HG03558 (cell line): Measurements from ENCODE around the gene RELB.

Experiments used
- ATAC-seq: cut with Tn5 transposase; IDR thresholded peaks from one replicate; pipeline ENCODE4 v1.9.1; 2021; ENCODE audit warnings: moderate number of reproducible peaks; ENCODE audit not compliant: unreplicated experiment; ENCODE audit errors: extremely low read depth

The RELB gene

DNA sequence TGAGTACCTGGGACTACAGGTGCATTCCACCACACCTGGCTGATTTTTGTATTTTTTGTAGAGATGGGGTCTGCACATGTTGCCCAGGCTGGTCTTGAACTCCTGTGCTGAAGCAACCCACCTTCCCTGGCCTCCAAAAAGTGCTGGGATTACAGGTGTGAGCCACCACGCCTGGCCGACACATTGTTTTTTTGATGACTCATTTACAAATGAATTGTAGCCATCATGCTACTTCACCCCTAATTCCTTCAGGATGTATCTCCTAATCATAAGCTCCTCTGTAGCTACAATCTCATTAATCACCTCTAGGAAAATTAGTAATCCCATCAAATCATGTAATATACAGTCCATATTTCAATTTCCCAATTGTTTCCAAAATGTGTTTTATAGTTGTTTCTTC lies 17.9 kb downstream of the RELB start:
- ATAC-seq: no peak

DNA sequence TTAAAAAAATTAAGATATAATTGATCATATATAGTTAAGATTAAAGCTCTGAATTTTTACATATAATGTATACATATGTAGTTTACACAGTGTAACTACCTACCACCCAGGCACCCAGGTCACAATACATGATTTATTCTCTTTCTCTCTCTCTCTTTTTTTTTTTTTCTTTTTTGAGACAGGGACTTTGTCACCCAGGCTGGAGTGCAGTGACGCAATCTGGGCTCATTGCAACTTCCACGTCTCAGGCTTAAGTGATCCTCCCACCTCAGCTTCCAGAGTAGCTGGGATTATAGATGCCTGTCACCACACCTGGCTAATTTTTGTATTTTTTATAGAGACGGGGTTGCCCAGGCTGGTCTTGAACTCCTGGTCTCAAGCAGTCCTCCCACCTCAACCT lies 18.8 kb downstream of the RELB start:
- ATAC-seq: no peak

DNA sequence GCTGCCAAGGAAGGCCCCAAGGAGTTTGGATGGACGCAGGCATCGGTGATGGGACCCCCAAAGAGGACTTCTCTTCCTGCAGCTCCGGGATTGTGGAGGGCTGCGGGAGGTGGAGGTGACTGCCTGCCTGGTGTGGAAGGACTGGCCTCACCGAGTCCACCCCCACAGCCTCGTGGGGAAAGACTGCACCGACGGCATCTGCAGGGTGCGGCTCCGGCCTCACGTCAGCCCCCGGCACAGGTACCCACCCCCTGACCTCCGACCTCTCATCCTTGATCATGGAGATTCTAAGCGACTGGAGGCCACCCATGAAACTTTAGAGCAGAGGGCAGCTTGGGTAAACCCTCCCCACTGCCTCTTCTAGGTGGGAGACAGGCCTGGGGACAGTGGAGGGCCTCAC lies 20.7 kb downstream of the RELB start:
- no peak for ATAC-seq

DNA sequence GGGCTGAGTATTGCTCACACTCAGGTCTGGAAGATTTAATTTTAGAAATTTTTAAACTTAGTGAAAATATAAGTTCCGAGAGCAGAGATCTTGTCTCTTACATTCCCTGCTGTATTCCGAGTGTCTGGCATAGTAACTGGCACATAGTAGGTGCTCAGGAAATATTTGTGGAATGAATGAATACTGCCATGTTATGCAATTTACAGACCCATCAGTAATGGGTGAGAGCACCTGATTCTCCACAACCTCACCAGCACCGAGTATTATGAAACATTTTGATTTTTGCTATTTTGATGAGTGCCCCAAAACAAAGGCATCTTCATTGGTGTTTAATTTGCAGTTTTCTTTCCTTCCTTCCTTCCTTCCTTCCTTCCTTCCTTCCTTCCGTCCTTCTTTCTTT lies 21.8 kb downstream of the RELB start:
- no peak for ATAC-seq

DNA sequence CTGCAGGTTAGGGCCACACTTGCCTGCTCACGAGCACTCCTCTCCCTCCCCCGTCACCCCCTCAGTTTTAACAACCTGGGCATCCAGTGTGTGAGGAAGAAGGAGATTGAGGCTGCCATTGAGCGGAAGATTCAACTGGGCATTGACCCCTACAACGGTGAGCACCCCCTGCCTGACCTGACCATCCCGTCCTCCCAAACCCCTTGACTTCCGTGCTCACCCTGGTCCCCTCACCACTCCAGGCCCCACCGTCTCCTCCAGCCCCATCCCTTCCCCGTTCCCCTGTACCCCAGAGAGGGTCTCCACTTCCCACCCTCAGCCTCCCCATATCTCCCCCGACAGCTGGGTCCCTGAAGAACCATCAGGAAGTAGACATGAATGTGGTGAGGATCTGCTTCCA lies 24.0 kb downstream of the RELB start:
- ATAC-seq: no peak

DNA sequence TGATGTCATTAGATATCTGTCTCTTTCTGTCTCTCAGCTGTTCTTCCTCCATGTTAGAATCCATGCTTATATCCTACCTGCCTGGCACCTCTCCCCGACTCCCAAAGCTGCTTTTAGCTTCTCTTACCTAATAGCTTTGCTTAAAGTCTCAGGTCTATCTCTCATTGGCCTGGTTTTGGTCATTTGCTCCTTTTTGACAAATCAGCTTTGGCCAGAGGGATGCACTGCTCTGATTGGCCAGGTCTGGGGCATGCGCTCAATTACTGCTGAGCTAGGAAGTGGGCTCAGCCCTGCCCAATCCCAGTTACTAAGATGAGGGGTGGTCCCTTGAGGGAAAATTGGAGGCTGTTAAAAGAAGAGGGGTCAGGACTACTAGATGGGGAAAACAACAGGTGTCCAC lies 26.1 kb downstream of the RELB start:
- no peak for ATAC-seq

DNA sequence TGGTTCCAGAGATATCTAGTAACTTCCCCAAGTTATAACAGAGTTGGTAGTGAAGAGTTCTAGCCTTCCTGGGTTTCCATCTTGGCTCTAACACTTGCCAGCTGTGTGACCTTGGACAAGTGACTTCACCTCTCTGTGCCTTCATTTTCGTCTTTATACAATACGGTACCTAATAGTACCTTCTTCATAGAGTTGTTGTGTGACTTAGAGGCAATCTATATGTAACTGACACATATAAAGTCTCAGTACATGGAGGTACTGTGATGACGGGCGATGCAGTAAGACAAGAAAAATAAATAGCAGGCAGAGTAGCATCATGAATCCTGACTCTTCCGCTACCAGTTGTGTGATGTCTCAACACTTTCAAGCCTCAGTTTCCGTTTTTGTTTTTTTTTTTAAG lies 29.6 kb downstream of the RELB start:
- no peak for ATAC-seq

DNA sequence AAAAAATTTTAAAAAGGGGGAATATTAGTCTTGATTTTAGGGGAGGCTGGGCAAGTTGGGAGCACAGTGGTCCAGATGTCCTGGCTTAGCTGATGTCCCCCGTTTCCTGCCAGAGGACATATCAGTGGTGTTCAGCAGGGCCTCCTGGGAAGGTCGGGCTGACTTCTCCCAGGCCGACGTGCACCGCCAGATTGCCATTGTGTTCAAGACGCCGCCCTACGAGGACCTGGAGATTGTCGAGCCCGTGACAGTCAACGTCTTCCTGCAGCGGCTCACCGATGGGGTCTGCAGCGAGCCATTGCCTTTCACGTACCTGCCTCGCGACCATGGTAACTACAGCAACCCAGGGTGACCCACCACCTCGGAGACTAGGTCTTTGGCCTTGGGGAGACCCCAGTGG lies 31.2 kb downstream of the RELB start:
- ATAC-seq: no peak

DNA sequence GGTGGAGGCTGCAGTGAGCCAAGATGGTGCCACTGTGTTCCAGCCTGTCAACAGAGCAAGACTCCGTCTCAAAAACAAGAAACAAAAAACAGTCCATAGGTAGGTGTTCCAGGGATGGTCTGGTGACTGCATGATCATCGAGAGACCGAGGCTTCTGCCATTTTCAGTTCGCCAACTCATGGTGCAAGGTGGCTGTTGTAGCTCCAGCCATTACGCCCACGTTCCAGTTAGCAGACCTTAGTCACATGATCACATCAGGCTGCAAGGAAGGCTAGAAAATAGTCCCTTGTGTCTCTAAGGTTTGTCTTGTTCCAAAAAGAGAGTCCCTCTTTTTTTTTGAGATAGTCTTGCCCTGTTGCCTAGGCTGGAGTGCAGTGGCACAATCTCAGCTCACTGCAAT lies 34.5 kb downstream of the RELB start:
- ATAC-seq: no peak

DNA sequence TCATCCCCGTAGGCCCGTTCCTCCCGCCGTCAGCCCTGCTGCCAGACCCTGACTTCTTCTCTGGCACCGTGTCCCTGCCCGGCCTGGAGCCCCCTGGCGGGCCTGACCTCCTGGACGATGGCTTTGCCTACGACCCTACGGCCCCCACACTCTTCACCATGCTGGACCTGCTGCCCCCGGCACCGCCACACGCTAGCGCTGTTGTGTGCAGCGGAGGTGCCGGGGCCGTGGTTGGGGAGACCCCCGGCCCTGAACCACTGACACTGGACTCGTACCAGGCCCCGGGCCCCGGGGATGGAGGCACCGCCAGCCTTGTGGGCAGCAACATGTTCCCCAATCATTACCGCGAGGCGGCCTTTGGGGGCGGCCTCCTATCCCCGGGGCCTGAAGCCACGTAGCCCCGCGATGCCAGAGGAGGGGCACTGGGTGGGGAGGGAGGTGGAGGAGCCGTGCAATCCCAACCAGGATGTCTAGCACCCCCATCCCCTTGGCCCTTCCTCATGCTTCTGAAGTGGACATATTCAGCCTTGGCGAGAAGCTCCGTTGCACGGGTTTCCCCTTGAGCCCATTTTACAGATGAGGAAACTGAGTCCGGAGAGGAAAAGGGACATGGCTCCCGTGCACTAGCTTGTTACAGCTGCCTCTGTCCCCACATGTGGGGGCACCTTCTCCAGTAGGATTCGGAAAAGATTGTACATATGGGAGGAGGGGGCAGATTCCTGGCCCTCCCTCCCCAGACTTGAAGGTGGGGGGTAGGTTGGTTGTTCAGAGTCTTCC lies 36.3 kb downstream of the RELB start:
- ATAC-seq: no peak

DNA sequence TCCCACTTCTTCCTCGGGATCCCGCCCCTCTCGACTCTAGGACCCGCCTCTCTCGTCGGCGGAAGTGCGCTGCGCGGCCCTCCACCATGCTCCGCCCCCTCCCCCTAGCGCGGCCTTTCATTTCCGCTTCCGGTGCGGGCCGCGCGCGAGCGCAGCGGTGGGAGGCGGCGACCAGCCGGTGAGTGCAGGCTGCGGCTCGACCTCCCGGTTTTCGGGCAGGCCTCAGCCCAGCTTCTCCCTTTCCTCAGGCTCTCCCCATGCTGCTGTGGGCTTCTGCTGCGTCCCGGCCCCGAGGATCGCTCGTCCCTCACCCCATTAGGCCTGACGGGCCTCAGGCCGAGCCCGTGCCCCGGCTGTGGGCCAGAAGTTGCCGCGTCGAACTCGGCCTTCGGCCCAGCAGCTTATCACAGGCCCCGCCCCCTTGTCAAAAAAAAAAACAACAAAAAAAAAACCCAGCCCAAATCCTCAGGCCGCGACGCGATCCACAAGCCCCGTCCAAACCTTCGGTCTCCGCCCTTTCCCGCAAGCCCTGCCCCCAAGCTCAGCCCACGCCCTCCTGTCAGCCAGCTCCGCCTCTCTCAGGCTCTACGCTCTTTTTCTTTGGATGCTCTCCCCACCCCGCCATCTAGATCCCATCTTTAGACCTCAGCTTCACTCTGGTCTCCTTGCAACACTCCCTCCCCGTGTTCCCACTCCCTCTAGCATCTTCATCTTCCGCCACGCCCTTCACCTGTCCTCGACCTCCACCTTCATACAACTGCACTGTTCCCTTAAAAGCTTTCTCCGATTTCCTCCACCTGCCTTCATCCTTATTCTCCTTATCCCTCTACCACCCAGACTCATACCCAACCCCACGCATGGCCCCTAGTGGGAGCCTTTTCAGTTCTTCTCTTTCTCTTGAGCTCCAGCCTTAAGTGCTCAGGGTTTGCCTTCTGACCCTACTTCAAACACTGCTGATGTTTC lies 37.9 kb downstream of the RELB start, which contains the start of gene CLASRP:
Gene CLASRP, plus strand, starts transcription at position 115 of the 963 bp plus-strand sequence. CDS start 1,168 bp downstream, outside the sequence.
- peak; percentile 67 for ATAC-seq

DNA sequence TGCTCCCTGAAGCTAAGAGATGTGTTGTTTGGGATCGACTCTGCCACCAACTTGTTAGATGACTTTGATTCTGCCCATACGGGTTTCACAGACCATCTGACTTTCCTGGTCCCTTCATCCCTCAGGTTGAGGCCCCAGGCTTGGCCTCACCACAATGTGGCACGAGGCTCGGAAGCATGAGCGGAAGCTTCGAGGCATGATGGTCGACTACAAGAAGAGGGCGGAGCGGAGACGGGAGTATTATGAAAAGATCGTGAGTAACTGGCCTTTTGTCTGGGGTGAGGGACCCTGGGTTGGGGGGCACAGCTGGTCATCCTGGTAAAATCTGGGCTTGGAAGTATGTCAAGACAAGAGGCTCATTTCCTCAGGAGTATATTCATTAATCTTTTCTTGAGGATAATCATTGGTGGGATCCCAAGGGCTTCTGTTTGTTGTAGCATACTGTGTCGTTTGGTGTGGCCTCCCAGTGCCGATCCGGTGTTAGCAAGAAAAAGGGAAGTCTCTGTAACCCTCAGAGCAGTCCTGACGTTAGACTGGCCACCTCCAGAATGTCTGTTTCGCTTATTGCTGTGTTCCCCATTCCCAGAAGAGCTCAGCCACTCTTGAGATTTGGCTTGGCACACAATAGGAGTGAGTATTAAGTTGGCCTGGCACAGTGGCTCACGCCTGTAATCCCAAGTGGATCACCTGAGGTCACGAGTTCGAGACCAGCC lies 39.0 kb downstream of the RELB start:
- no peak for ATAC-seq

DNA sequence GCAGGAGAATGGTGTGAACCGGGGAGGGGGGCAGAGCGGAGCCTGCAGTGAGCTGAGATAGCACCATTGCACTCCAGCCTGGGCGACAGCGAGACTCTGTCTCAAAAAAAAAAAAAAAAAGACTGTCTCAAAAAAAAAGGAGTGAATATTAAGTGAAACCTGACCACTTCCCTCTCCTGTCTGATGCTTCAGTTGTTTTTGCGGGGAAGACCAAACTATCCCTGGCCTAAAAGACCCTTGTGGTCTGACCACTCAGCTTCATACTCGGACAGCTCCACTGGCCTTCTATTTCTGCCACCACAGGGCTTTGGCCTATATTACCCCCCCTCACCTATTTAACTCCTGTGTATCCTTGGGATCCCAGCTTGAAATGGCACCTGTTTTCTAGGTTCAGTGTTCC lies 39.9 kb downstream of the RELB start:
- ATAC-seq: no peak

DNA sequence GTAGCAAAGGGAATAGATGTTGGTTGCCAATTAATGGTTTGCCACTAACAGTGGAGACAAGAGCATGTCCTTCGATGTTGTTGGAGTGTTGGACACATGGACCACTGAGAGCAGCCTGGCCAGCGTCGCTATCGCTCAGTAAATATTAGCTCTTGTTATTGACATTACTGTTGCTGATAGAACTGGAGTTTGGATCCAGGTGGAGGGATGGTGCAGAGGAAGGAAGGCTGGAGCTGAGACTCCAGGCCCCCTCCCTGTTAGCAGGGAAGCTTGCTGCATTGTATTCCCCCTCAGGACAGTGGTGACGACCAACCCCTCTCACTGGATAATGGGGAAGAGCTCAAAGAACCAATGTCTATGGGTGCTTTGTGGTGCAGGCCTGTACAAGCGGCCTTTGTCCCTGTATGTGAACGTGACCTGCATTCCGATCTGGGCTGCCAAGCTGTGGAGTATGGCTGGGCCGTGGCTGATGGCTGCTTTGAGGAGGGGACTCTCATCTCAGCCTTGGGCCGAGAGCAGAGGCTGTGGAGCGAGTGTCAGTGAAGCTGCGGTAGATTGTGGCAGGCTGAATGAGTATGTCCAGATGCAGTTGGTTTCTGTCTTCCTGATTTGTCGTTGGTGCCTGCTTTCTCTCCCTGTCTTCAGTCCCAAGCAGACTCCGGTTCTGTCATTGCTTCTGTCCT lies 44.5 kb downstream of the RELB start:
- ATAC-seq: no peak

DNA sequence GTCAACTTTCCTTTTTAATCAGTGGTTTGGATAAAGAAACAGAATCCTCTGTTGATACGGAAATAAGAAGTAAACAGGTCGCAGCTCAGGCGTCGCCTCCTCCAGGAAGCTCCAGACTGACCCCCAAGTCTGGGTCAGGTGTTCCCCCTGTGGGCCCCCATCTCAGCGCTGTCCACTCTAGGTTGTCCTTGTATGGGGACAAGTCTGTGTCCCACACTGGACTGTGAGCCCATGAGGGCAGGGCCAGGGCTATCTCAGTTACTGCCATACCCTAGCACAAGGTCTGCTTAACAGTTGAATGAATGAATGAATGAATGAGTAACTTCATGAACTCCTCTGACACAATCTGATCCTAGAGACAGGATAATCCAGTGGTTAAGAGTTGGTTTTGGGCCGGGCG lies 45.1 kb downstream of the RELB start:
- no peak for ATAC-seq

DNA sequence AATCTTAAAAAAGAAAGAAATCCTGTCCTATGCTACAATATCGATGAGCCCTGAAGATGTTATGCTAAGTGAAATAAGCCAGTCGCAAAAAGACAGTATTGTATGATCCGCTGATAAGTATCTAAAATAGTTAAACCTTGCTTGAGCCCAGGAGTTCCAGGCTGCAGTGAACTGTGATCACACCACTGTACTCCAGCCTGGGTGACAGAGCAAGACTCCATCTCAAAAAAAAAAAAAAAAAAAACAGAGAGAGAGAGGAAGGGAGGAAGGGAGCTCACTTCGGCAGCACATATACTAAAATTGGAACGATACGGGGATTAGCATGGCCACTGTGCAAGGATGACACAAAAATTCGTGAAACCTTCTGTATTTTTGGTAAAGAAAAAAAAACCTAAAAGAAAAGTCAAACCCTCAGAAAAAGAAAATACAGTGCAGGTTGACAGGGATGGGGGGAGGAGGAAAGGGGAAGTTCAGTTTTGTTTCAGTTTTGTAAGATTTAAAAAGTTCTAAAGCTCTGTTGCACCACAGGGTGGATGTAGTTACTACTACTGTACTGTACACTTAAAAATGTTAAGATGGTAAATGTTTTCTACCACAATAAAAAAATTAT lies 46.0 kb downstream of the RELB start:
- no peak for ATAC-seq

DNA sequence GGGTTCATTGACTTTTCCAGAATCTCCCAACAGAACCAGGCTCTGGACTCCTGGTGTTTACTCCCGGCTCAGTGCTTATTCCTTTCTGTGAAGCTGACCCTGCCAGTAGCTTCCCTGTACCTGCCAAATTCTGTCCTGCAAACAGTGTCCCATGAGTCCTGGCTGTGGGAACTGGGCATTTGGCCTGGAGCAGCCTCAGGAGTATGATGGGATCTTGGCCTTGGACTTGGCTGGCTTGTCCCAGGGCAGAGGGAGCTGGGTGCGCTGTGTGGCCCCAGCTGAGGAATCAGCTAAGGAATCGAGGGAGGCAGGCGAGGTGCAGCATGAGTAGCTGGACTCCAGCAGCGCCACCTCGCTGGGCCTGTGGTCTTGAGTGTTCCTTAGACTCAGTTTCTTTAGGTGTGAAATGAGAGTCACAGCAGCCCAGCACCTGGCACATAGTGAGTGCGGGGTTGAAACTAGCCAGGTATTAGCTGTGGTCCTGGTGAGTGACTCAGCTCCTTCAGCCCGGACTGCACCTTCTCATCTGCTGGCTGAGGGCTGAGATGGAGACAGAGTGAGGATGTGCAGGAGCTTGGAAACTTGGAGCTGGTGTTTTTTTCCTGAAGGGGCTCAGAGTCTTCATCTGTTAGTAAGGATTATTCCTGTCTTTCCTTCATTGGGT lies 47.9 kb downstream of the RELB start:
- ATAC-seq: no peak

DNA sequence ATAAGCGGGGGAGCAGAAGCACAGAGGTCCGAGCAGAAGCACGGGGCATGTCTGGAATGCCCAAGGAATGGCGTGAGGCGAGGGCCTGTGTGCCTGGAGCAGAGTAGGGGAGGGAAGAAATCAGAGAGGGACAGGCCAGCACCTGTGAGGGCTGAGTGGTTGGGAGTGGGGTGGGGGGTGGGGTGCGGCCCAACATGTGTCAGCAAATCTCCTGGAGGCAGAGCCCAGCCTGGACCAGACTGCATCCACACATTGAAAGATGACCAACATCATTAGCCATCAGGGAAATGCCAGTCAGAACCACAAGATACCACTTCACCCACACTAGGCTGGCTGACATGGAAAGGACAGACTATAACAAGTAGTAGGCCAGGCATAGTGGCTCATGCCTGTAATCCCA lies 48.8 kb downstream of the RELB start:
- ATAC-seq: no peak

DNA sequence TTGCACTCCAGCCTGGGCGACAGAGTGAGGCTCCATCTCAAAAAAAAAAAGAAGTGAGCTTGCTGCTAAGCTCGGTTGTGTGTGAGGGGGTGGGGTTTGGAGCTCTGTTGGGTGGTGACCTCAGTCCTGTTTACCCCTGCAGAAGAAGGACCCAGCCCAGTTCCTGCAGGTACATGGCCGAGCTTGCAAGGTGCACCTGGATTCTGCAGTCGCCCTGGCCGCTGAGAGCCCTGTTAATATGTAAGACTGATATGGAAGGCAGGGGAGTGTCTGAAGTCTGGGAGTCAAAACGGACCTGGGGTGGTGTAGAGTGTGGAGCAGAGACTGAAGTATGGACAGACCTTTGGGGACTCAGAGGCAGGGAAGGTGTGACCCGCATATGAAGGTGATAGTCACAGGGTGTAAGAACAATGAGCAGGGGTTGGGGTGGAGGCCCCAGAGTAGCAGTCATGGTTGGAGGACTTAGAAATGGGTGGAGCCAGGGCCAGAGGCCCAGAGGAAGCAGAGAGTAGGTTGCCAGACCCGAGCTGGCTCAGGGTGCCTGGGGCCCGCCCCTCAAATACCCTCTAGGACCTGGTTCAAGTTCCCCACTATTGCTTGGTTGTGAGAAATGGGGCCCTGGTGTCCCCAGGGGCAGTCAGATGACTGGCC lies 50.8 kb downstream of the RELB start:
- ATAC-seq: no peak
